Right ventricle myocardium superior (tissue), 1 donor: ENCODE results near the gene SCG5. TPM values are rescaled to one million over a fixed set of nuclear protein-coding genes. Genes with fewer than 3 reads are reported as not detected.

Experiments
- ATAC-seq: fragments of 200-7000 bp; cut with Tn5 transposase; one replicate; pipeline ENCODE4 v1.9.1; 2020; ENCODE audit warnings: mild to moderate bottlenecking; ENCODE audit not compliant: poor library complexity
- DNase-seq: peaks from one replicate; pipeline ENCODE4 v3.0.0-alpha.2; 2020
- intact Hi-C: fragments of 100-400 bp; cut with DNase I; formaldehyde crosslinking; loops from one replicate; pipeline ENCODE4 v1.11.2; 2022
- total RNA-seq: library from RNA; stranded (reverse); fragmentation: NEBNext Ultra II Directional; extraction: Animal tissue kit (Norgen Biotek cat#: 25700); gene quantifications from one replicate; pipeline ENCODE4 v1.2.1, GENCODE V29; 2021
- donor health status: DM: no; HTN: yes; CAD: no; lungs with severe emphysema.

The SCG5 gene
- total RNA-seq, 1 donor from 2014 or later: not detected

DNA sequence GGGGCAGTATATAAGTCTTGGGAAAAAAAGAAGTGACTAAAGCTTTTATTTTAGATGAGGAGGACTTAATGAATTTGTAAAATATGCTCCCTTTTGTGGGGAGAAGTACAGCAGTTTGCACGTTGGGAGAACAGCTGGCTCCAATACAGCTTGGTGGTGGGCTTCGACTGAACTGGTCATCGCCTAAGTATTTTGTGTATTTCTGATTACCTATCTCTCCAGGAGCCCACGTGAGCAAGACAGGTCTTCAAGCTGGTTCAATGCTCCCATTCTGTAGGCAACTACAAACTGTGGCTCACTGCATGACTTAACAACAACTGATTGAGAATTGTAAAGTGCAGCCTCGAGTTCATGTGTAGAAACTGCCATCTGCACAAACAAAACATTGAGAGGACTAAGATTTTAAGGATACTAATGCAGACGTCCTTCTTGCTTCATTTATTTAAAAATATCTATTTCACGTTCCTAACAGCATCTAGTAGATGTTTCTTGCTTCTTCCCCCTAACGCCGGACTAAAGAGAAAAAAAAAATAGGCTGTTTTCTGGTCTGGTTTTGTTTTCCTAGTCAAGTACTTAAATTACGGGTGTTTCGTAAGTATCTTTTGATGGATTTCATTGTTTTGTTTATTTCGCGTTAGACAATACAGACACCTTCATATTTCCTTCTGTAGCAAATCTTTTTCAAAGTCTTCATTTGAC lies 74.9 kb downstream of the SCG5 start:
- intact Hi-C loops: no loop called here
- ATAC-seq: no peak
- no peak for DNase-seq

DNA sequence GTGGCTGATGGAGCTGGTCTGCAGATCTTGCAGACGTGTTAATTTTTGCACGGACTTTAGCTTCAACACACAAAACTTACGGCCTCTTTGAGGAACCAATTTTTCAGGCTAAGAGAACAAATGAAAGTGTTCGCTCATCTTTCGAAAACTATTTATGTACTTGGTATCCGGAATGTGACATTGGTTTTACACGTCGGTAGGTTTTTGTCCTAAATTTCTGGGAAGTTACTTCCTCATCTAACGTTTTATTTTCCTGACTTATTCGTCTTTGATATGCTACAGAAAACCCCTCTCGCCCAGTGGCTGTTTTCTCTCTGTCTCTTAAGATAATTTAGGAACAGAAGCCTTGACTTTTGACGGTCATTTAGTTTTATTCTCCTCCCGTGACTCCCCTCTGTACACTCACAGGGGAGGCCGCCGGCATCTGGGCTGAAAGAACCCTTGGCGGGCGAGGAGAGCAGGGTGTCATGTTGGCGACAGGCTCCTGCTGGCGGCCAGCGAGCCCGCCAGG lies 75.5 kb downstream of the SCG5 start:
- intact Hi-C loops: no loop called here
- no peak for ATAC-seq
- DNase-seq: no peak

DNA sequence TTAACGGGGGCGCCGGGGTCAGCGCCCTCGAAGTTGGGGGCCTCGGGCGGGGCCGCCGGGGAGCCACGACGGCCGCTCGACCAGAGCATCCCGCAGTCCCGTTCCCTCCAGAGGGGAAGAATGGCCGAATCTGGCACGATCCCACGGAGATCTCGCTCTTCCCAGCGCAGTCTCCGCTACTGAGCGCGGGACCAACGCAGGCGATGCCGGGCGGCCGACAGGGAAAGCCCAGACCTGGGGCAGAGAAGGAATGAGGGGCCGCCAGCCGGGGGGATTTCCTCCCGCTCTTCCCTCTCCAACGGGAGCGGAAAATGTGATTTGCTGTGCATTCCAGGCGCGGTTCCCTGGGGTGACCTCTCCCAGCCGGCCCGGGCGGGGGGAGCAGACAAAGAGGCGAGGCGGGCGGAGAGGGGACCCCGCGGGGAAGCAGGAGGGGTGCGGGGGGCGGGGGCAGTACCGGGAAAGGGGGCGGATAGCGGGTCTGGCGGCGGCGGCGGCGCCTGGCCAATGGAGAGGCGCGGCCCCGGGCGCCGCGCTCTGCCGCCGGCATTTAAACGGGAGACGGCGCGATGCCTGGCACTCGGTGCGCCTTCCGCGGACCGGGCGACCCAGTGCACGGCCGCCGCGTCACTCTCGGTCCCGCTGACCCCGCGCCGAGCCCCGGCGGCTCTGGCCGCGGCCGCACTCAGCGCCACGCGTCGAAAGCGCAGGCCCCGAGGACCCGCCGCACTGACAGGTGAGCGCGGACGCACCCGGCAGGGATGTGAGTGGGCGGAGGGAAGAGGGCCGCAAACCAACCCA lies 76.1 kb downstream of the SCG5 start, which contains the start of gene GREM1:
GREM1 (plus strand) TSS at position 579 of the 801 bp plus-strand sequence. CDS start 12,687 bp downstream, outside the sequence.
- no peak for ATAC-seq
- intact Hi-C loops: no loop called here
- no peak for DNase-seq

DNA sequence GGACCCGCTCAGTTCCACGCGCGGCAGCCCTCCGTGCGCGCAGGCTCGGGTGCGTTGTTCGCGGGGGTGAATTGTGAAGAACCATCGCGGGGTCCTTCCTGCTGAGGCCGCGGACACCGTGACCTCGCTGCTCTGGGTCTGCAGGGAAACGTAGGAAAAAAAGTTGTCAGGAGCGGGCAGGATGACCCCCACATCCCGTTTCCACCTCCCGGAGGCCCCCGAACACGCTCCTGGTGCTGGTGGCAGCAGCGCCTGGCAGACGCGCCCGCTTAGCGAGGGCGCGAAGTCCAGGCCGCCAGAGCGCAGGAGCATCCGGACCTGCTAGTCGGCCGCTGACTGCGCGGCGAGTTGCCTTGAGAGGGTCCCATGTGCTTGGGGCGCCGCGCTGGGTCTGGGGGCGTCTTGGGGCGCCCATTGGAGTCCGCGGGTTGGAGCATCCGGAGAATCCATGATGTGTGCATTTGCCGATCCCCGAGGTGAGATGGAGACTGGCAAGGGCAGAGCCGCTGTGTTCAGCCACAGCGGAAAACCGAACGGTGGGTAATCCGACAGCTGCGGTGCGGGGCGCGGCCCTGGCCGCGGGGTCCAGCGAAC lies 76.8 kb downstream of the SCG5 start:
- intact Hi-C loops: no loop called here
- DNase-seq (no peak), ATAC-seq (no peak)

DNA sequence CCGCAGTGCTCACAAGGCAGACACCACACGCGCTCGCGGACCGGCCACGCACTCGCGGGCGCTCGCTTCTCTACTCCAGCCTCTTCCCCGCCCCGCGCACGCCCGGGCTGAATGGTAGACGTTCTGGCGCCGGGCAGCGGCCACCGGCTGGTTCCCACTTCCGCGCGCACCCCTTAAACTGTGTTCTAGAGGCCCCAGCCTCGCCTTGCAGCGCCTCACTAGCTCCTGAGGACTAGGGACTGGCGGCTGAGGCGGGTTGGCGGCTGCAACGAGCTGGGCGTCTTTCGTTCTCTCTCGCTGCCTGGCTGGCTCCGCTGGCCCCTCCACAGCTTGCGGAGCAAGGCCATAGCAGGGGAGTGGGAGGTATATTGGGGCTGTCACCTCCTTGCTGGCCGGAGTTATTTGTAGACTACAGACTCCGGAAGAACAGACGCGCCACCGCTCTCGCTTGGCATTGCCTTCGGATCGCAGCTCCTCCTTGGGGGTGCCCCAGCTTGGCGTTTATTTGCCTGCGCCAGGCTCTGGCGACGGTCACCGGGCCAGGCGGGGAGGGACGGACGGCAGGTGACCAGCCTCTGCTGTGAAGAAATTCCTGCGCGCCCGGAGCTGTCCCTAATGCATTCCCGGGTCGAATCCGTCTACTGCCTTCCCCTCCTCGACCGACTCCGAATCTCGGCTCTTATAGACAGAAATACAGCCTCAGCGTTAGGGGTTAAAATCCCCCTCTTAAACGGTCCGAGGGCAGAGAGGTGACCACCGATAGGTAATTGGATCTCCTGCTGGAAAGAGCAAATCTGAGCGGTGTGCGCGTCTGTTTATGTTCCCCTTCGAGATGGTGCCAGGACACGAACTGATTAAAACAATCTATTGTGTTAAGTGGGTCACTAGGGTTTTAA lies 77.6 kb downstream of the SCG5 start:
- DNase-seq (no peak), ATAC-seq (no peak)
- intact Hi-C loops: no loop called here

DNA sequence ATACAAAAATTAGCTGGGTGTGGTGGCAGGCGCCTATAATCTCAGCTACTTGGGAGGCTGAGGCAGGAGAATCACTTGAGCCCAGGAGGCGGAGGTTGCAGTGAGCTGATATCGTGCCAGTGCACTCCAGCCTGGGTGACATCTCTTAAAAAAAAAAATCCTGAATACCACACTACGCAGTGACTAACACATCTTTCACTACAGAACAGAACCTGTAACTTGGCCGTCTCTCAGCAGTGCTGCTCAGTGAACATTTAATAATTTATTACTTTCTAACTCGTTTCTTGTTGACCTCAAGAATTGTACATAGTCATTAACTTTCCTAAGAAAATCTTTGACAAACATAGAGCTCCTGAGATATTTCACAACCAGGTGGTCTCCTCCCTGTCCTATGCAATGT lies 80.1 kb downstream of the SCG5 start:
- intact Hi-C loops: no loop called here
- DNase-seq (no peak), ATAC-seq (no peak)

DNA sequence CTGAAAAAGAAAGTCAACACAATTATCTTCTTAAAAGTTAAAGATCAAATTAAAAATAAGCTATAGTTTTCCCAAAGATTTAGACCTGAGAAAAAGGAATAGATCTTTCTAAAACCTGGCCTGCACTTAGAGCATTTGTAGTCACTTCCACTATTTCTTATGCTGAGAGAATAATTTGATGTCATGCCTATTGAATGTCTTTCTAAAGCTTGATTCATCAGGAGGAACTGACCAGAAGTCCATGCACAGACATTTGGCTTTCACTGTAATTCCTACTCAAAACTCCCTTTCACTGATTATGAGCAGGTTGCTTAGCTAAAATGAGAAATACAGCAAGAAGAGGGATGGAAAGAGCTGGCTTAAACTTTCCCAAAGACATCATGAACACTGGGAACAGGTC lies 80.6 kb downstream of the SCG5 start:
- ATAC-seq (no peak), DNase-seq (no peak)
- intact Hi-C loops: no loop called here

DNA sequence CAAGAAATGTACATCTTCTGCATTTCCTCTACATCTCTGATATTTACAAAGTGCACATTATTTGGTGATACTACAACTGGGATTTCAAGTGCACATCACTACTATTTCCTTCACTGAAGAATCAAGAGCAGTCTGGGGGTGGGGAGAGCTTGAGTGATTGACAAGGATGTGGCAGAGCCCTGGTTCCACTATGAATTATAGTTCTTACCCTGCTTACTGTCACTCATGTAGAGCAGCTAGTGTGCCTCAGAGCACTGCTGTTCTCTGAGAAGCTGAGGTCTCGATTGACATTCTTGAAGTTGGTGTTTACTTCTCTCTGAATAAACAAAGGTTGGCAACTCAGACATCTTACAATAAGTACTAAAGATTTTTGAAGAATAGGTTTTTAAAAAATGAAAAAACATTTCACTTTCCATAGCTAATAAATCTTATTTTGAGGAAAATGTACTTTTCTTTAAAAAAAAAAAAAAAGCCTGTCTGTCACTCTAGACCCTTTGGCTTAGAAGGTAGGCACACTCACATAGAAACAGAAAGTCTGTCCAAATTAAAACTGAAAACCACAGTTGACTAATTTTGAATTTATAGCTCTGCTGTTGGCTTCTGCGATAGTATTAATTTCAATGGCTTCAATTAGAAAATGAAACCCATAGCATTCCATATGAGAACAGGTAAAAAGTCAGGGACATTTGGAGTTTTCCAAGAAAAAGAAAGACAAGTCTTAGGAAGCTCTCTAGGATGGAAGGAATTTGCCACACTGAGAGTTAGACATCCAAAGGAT lies 81.8 kb downstream of the SCG5 start:
- DNase-seq: no peak

DNA sequence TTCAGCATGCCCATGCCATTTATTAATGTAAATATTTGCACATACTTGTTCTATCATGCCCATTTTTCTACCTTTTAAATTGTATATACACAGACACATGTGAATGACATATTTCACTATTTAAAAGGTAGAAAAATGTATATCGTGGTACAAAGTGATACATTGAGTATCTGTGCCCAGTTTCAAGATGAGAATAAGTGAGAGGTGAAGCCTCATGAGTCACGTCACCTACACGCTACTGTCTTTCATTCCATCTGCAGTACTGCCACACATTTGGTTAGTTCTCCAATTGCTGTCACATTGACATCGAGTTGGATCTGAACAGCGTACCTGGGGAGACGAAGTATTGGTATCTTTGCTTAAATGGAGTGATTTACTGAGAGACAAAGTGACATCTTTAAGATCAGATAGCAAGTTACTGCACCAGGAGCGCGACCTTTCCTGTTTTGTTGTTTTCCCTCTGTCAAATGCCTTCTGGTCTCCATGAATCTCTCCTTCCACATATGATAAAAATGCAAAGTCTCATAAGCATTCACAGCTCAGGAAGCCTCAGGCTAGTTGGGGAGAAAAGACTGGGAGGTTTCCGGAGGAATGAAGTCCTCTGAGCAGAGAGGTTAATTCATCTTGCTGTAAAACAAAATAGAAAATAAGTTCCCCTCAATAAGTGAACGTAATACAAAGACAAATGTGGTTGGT lies 88.3 kb downstream of the SCG5 start:
- ATAC-seq (no peak), DNase-seq (no peak)
- intact Hi-C loops: no loop called here

More for the DNA sequence above, 81.8 kb downstream of the SCG5 start:
- intact Hi-C loops: no loop called here
- no peak for ATAC-seq

DNA sequence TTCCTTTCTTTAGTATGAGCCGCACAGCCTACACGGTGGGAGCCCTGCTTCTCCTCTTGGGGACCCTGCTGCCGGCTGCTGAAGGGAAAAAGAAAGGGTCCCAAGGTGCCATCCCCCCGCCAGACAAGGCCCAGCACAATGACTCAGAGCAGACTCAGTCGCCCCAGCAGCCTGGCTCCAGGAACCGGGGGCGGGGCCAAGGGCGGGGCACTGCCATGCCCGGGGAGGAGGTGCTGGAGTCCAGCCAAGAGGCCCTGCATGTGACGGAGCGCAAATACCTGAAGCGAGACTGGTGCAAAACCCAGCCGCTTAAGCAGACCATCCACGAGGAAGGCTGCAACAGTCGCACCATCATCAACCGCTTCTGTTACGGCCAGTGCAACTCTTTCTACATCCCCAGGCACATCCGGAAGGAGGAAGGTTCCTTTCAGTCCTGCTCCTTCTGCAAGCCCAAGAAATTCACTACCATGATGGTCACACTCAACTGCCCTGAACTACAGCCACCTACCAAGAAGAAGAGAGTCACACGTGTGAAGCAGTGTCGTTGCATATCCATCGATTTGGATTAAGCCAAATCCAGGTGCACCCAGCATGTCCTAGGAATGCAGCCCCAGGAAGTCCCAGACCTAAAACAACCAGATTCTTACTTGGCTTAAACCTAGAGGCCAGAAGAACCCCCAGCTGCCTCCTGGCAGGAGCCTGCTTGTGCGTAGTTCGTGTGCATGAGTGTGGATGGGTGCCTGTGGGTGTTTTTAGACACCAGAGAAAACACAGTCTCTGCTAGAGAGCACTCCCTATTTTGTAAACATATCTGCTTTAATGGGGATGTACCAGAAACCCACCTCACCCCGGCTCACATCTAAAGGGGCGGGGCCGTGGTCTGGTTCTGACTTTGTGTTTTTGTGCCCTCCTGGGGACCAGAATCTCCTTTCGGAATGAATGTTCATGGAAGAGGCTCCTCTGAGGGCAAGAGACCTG lies 89.5 kb downstream of the SCG5 start:
- ATAC-seq (no peak), DNase-seq (peak; percentile 41)

DNA sequence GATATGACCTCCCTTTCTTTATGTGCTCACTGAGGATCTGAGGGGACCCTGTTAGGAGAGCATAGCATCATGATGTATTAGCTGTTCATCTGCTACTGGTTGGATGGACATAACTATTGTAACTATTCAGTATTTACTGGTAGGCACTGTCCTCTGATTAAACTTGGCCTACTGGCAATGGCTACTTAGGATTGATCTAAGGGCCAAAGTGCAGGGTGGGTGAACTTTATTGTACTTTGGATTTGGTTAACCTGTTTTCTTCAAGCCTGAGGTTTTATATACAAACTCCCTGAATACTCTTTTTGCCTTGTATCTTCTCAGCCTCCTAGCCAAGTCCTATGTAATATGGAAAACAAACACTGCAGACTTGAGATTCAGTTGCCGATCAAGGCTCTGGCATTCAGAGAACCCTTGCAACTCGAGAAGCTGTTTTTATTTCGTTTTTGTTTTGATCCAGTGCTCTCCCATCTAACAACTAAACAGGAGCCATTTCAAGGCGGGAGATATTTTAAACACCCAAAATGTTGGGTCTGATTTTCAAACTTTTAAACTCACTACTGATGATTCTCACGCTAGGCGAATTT lies 91.2 kb downstream of the SCG5 start:
- intact Hi-C loops: no loop called here
- ATAC-seq (no peak), DNase-seq (no peak)

More for the DNA sequence above, 89.5 kb downstream of the SCG5 start:
- intact Hi-C loops: no loop called here

DNA sequence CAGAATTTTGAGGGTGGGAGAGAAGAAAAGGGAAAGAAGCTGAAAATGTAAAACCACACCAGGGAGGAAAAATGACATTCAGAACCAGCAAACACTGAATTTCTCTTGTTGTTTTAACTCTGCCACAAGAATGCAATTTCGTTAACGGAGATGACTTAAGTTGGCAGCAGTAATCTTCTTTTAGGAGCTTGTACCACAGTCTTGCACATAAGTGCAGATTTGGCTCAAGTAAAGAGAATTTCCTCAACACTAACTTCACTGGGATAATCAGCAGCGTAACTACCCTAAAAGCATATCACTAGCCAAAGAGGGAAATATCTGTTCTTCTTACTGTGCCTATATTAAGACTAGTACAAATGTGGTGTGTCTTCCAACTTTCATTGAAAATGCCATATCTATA lies 91.8 kb downstream of the SCG5 start:
- no peak for ATAC-seq
- DNase-seq: no peak
- intact Hi-C loops: no loop called here

DNA sequence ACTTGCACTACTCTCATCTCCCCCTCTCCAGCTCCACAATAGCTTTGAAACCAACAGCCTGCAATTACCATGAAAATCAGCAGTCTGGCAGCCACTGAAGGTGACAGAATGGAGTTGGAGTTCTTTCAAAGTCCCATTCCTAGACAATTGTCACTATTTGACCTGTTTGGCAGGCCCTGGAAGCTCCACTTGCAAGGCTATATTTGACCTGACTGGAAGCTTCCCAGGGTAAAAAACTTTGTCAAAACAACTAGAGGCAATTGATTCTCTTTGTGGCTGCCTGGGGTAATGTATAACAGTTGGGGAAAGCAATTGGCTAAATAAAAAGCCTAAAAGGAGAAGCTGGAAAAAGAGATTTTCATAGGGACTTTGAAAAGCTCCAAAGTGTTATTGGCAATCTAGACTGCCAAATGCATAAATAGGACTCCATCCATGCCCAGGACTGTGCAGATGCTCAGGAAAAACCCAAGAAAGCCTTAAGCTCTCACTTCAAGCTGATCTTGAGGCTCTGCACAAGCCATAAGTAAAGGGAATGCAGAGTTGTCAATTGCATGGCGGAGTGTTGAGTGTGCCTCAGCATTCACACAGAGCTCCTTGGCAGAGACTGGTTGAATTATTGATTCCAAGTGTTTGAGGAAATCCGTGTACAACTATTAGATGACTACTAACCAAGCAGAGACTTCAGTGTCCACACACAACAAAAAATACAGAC lies 94.6 kb downstream of the SCG5 start:
- intact Hi-C loops: no loop called here
- DNase-seq (no peak), ATAC-seq (no peak)

DNA sequence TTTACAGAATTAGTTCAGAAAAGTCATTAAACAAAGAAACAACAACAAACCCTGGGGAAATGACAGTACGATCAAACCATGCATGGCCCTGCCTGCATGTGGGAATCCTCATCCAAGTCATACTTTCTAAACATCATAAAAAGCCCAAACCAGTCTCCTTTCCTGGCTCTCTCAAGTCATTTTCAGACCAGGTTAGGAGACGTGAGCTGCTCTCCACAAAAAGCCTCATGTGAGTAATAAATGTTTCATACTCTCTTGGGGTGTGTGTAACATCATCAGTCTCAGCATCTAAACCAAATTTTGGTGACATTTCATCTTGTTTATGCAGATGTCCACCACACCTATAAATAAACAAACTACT lies 95.2 kb downstream of the SCG5 start:
- intact Hi-C loops: no loop called here
- ATAC-seq (no peak), DNase-seq (no peak)

DNA sequence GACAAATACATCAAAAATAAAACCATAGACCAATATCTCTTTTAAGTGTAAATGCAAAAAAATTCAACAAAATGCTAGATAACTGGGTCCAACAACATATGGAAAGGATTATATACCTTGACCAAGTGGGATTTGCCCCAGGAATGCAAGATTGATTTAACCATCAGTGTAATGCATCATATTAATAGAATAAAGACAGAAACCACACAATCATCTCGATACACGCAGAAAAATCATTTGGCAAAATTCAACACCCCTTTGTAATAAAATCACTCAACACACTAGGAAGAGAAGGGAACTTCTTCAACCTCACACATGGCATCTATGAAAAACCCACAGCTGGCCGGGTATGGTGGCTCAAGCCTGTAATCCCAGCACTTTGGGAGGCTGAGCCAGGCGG lies 95.8 kb downstream of the SCG5 start:
- ATAC-seq: no peak
- DNase-seq: no peak
- intact Hi-C loops: no loop called here
